Amygdala (tissue), 56 donors: ENCODE results near the gene LMX1B.
"Not testable (repeated sequence)": the region's sequence is repeated elsewhere in the genome, so short reads cannot be mapped to it uniquely, and the experiment has no call there.

Source experiments
- DNase-seq, 56 donors: peaks; one replicate each; lab custom pipeline; 2025; lab: John Stamatoyannopoulos, UW

LMX1B gene

DNA sequence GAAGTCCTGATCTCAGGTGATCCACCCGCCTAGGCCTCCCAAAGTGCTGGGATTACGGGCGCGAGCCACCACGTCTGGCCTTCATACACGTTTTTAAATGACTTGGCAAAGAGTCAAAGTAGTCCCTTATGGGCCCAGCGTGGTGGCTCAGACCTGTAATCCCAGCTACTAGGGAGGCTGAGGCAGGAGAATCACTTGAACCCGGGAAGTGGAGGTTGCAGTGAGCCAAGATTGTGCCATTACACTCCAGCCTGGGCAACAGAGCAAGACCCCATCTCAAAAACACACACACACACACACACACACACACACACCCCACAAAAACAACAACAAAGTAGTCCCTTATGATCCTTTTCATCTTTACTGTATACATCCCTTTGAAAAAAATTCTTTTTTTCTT lies 116.9 kb downstream of the LMX1B start:
- not testable (repeated sequence) for DNase-seq

DNA sequence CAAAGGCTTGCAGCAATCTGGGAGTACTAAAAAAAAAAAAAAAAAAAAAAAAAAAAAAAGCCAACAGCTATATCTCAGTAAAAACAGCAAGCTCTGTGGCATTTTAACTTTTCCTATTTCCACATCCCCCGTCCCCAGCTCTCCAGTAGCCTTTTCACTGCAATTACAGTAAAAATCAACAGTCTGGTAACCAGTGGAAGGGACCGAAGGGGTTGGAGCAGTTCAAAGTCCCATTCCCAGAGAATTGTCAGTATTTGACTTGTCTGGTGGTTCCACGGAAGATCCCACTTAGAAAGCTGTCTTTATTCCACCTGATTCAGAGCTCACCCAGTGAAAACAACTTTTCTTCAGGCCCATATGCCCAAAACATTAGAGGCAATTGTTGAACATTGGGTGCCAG lies 119.3 kb downstream of the LMX1B start:
- DNase-seq: no peak

DNA sequence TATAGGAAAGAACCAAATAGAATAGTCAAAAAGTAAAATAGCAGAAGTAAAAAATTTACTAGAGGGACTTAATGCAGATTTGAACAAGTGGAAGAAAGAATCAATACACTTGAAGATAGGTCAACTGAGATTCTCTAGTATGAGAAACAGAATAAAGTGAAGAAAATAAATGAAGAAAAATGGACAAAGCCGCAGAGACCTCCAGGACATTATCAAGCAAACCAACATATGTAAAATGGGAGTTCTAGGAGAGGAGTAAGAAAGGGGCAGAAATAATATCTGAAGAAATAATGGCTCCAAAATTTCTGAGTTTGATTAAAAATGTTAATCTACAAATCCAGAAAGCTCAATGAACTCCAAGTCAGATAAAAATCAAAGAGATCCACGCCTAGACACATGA lies 121.1 kb downstream of the LMX1B start:
- no peak for DNase-seq

DNA sequence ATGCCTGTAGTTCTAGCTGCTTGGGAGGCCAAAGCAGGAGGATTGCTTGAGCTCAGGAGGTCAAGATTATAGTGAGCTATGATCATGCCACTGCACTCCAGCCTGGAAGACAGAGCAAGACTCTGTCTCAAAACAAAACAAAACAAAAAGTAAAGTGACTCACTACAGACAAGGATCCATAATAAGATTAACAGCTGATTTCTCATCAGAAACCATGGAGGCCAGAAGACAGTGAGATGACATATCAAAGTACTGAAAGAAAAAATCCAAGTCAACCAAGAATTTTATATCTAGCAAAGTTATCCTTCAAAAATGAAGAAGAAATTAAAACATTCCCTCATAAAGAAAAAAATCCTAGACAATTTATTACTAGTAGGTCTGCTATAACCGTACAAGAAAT lies 121.8 kb downstream of the LMX1B start:
- no peak for DNase-seq

DNA sequence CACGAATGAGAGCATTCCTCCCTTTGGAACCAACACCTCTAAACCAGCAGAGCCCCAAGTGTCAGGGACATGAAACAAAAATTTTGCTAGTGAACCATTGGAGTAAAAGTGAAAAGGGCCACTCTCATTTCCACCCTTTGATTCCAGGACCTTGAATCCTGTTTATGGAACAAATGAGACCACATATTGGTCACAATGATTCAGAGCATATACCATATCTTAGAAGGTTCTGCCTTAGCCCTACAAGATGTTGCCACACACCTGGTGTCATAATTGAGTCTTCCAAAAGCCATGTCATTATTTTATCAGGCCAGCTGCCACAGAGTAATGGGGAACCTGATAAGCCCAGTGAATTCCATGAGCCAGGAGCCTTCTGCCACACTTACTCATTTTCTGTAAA lies 124.8 kb downstream of the LMX1B start:
- DNase-seq: no peak

DNA sequence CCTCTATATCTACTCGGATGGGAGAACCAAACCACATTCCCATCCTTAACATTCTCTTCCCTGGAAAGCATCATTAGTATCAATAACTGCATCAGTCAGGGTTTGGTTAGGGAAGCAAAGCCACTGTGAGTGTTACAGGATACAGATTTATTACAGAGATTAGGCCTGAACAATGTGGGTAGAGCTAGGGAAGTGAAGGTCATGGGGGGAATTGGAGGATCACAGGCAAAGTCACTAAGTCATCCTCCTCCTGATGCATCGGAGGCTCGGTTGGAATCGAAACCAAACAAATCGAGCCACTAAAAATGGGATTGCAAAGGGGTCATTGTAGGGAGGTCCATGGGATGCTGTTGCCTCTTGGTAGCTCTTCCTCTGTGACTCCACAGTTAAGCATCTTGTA lies 129.3 kb downstream of the LMX1B start:
- no peak for DNase-seq

DNA sequence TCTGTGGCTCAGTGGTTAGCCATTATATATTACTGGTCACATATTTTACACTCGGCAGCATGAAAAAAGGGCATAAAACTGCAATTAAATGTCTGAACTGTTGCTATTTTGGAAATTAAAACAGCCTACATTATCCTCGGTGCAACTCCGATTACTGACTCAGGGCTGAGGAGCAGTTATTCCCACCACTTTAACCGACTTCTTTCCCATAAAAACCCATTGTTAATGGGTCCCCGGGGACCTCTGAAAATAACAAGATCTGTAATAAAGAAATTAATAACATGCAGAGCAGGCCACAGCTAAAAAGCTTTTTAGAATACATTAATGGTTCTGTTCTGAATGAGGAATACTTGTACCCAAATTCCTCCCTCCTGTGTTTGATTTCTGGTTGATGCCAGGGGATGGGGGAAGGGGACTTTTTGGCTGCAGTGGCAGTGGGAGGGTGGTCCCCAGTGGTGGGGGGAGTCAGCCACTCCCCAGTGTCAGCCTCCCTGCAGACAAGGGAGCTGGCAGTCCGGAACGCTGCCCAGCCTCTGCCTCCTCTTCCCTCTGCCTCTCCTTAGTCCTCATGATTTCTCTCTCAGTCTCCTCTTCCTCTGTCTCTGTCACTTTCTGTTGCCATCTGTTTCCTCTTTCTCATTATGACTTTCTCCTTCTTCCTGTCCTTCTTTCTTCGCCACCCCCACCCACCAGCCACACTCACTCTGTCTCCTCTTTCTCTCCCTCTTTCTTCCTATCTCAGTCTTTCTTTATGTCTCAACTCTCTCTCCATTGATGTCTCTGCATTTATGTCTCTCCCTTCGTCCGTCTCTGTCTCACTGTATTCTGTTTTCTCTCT lies 132.1 kb downstream of the LMX1B start:
- DNase-seq: no peak
